ENCODE results near the gene AK9.
"Not testable (repeated sequence)": the region's sequence is repeated elsewhere in the genome, so short reads cannot be mapped to it uniquely, and the experiment has no call there.

DNA sequence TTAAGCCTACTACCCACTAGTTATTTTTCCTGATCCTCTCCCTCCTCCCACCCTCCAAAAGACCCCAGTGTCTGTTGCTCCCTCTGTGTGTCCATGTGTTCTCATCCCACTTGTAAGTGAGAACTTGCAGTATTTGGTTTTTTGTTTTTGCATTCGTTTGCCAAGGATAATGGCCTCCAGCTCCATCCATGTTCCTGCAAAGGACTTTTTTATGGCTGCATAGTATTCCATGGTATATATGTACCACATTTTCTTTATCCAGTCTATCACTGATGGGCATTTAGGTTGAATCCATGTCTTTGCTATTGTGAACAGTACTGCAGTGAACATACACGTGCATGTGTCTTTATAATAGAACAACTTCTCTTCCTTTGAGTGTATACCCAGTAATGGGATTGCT is 17.1 kb upstream of the AK9 start:
- TF ChIP-seq, protein P1, sequence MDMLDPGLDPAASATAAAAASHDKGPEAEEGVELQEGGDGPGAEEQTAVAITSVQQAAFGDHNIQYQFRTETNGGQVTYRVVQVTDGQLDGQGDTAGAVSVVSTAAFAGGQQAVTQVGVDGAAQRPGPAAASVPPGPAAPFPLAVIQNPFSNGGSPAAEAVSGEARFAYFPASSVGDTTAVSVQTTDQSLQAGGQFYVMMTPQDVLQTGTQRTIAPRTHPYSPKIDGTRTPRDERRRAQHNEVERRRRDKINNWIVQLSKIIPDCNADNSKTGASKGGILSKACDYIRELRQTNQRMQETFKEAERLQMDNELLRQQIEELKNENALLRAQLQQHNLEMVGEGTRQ (IDR thresholded peaks at IDR 0.05; ENCODE audit: borderline replicate concordance, low read depth, low read length): not testable (repeated sequence)
- TF ChIP-seq CTCF (IDR thresholded peaks at IDR 0.05); FOXM1 (IDR thresholded peaks at IDR 0.05; ENCODE audit: low read depth); CHD2 (IDR thresholded peaks at IDR 0.05; ENCODE audit: low read length, partially characterized antibody); TCF12 (IDR thresholded peaks at IDR 0.05): not testable (repeated sequence)
